Measurements from ENCODE around the gene C6. TPM values are rescaled to one million over a fixed set of nuclear protein-coding genes. Genes with fewer than 3 reads are reported as not detected.

The C6 gene
- total and polyA plus RNA-seq, 9 of the 15 experiments (the other 6 are each of a cell fraction or from before 2014, with no cell fraction given), result 0.09 TPM; not detected in 8

- Histone ChIP-seq H3K36me3 (ENCODE audit: control insufficient read depth, insufficient read depth, low read length) (no peaks in the 10 kb centered on the region), H3K4me3 (no peak overlapping the region), H3K4me2 (ENCODE audit: insufficient read depth, low read length) (no peak overlapping the region), H3K9me1 (ENCODE audit: control insufficient read depth, insufficient read depth, low read length) (no peaks in the 10 kb centered on the region), H3K4me1 (replicated peaks in 1 of 2; ENCODE audit: control insufficient read depth in 2 of 2, insufficient read depth in 2 of 2, low read length in 2 of 2) (no peaks in the 10 kb centered on the region), H3K79me2 (ENCODE audit: control insufficient read depth, insufficient read depth, low read length) (no peaks in the 10 kb centered on the region), H3K9ac (ENCODE audit: insufficient read depth in 1 of 2, low read depth in 2 of 2, low read length in 2 of 2) (no peak overlapping the region), H3K27me3 (ENCODE audit: control insufficient read depth in 2 of 2, insufficient read depth in 2 of 2, low read length in 2 of 2) (no peaks in the 10 kb centered on the region), H3K27ac (ENCODE audit: extremely low read depth, low read depth, low read length) (no peak overlapping the region), H3K9me3 (replicated peaks; ENCODE audit: control insufficient read depth, insufficient read depth, low read depth, low read length) (no peaks in the 10 kb centered on the region; the same call in 1 of the 2 replicates), H2AFZ (ENCODE audit: low read depth, low read length) (no peak overlapping the region), H4K20me1 (replicated peaks; ENCODE audit: control insufficient read depth, insufficient read depth, low read length) (no peaks in the 10 kb centered on the region)
- intact Hi-C loops (cut with micrococcal nuclease), result no loop called here
- TF ChIP-seq SREBF1 (IDR thresholded peaks at IDR 0.05; ENCODE audit: borderline replicate concordance, low read depth, low read length) (no peak), ETV6 (IDR thresholded peaks at IDR 0.05; ENCODE audit: borderline replicate concordance in 1 of 2, low read depth in 2 of 2, low read length in 1 of 2) (no peak), ETV6 (CRISPR knock-in tag; IDR thresholded peaks at IDR 0.05; ENCODE audit: borderline replicate concordance) (no peak), MYC (IDR thresholded peaks at IDR 0.05; ENCODE audit: low read depth, low read length) (no peak), MYC (CRISPR knock-in tag; IDR thresholded peaks at IDR 0.05; ENCODE audit: borderline replicate concordance, low read depth) (no peak), SIX5 (IDR thresholded peaks at IDR 0.05; ENCODE audit: borderline replicate concordance in 1 of 2, insufficient read depth in 1 of 2, low read depth in 1 of 2, low read length in 2 of 2) (no peak), GTF3C2 (IDR thresholded peaks at IDR 0.05; ENCODE audit: borderline replicate concordance, extremely low read depth, insufficient read length) (no peak), ZSCAN29 (IDR thresholded peaks at IDR 0.05) (no peak)
- in situ Hi-C loops (cut with MboI), result no loop called here
- POLR2A ChIA-PET, result no interaction called here
- BruUV-seq (replicated peaks), result no TSS peak
- ATAC-seq (no peak), FAIRE-seq (no peak), DNase-seq (ENCODE audit: extremely low read depth in 1 of 4, low spot score in 3 of 4) (no peak)
- CTCF ChIA-PET (ENCODE audit: low intra/inter-chr PET ratio), result no interaction called here
- WGBS (ENCODE audit: insufficient coverage, low coverage, missing lambda C conversion rate), result 3% methylated on average over 4 of the region's 4 CpGs
Measured at GRCh38 chr5:41256400-41256799, 43.1 kb upstream of the C6 start.
